Osteoblast (primary cell): ENCODE data around the gene TMEM141. TPM values are rescaled to one million over a fixed set of nuclear protein-coding genes. Genes with fewer than 3 reads are reported as not detected.

Experiments
- DNase-seq: peaks from one replicate; pipeline ENCODE4 v3.0.0; 2011; ENCODE audit warnings: low spot score, mixed read lengths; ENCODE audit not compliant: insufficient read length; ENCODE audit errors: missing footprints
- H2AFZ ChIP-seq: 2 replicates; pipeline ENCODE4 v1.6.0; 2011; ENCODE audit warnings: mild to moderate bottlenecking, low read length
- H3K27ac ChIP-seq: 2 replicates; pipeline ENCODE4 v1.5.1; 2011; ENCODE audit warnings: mild to moderate bottlenecking, low read depth, low read length, moderate library complexity
- H3K27me3 ChIP-seq: 2 replicates; pipeline ENCODE4 v1.6.0; 2012; ENCODE audit warnings: mild to moderate bottlenecking, control low read depth, inconsistent platforms, low read length, moderate library complexity; ENCODE audit not compliant: insufficient read depth
- H3K36me3 ChIP-seq: 2 replicates; pipeline ENCODE4 v1.5.1; 2011; ENCODE audit warnings: mild to moderate bottlenecking, low read length, control low read depth, moderate library complexity; ENCODE audit not compliant: insufficient read depth
- H3K4me1 ChIP-seq: 2 replicates; pipeline ENCODE4 v1.5.1; 2011; ENCODE audit warnings: mild to moderate bottlenecking, low read length, control low read depth, moderate library complexity; ENCODE audit not compliant: insufficient read depth
- H3K4me2 ChIP-seq: 2 replicates; pipeline ENCODE4 v1.6.0; 2011; ENCODE audit warnings: mild to moderate bottlenecking, low read length; ENCODE audit not compliant: insufficient read depth
- H3K4me3 ChIP-seq: fragments of 200-600 bp; sonication (generic); 3 replicates; pipeline ENCODE4 v1.5.1; 2012; ENCODE audit warnings: mild to moderate bottlenecking, low read length, inconsistent platforms; ENCODE audit not compliant: insufficient read depth
- H3K79me2 ChIP-seq: 2 replicates; pipeline ENCODE4 v1.6.0; 2012; ENCODE audit warnings: mild to moderate bottlenecking, low read length, control low read depth, inconsistent platforms; ENCODE audit not compliant: insufficient read depth
- H3K9me3 ChIP-seq: 2 replicates; pipeline ENCODE4 v1.5.1; 2011; ENCODE audit warnings: low read depth, low read length, control low read depth
- H4K20me1 ChIP-seq: 2 replicates; pipeline ENCODE4 v1.6.0; 2012; ENCODE audit warnings: mild to moderate bottlenecking, low read length, control low read depth; ENCODE audit not compliant: insufficient read depth
- CTCF ChIP-seq: IDR thresholded peaks from 2 replicates; pipeline ENCODE4 v1.5.1; 2011; ENCODE audit warnings: mild to moderate bottlenecking, low read depth, low read length, moderate library complexity; ENCODE audit errors: extremely low read depth
- total RNA-seq: library from RNA; depleted of rRNA; stranded (reverse); fragments of >200 nt; gene quantifications from 2 replicates; pipeline ENCODE4 v1.2.3, GENCODE V29; 2012

The TMEM141 gene
- total RNA-seq, 1 donor: 39.8 TPM

GRCh38 chr9:136746621-136747020 is 44.5 kb upstream of the TMEM141 start:
- DNase-seq: no peak
- no peak for TF ChIP-seq CTCF
- Histone ChIP-seq H3K36me3 (no peaks in the 10 kb centered on the region), H4K20me1 (no peaks in the 10 kb centered on the region), H3K79me2 (no peaks in the 10 kb centered on the region), H3K27ac (no peak overlapping the region), H3K4me2 (no peak overlapping the region), H3K4me3 (no peak overlapping the region), H3K9me3 (no peaks in the 10 kb centered on the region), H3K27me3 (peaks cover 17% of the 10 kb centered on the region), H2AFZ (no peak overlapping the region), H3K4me1 (no peaks in the 10 kb centered on the region)

- Histone ChIP-seq H3K36me3 (no peaks in the 10 kb centered on the region), H2AFZ (no peak overlapping the region), H3K4me2 (no peak overlapping the region), H3K9me3 (peaks cover 2% of the 10 kb centered on the region), H3K4me1 (no peaks in the 10 kb centered on the region), H3K27me3 (peaks cover 9% of the 10 kb centered on the region), H3K79me2 (no peaks in the 10 kb centered on the region), H3K27ac (no peak overlapping the region), H3K4me3 (no peak overlapping the region), H4K20me1 (no peaks in the 10 kb centered on the region)
- TF ChIP-seq CTCF: no peak
- DNase-seq: no peak
Measured at GRCh38 chr9:136747161-136748060, 43.7 kb upstream of the TMEM141 start.

GRCh38 chr9:136748201-136748600 is 42.9 kb upstream of the TMEM141 start, which contains the start of gene LCN6:
LCN6 (minus strand) TSS chr9:136748525; CDS start chr9:136748483, 42 bp downstream.
- Histone ChIP-seq H2AFZ (no peak within 1 kb of the TSS), H3K4me1 (no peaks in the 10 kb centered on the region), H4K20me1 (no peaks in the 10 kb centered on the region), H3K4me3 (no peak within 1 kb of the TSS), H3K4me2 (no peak within 1 kb of the TSS), H3K36me3 (no peaks in the 10 kb centered on the region), H3K79me2 (no peaks in the 10 kb centered on the region), H3K9me3 (peaks cover 2% of the 10 kb centered on the region), H3K27ac (no peak within 1 kb of the TSS), H3K27me3 (peaks cover 3% of the 10 kb centered on the region)
- no peak for TF ChIP-seq CTCF
- DNase-seq: no peak
